Gastroesophageal sphincter (tissue), 4 donors: ENCODE results near the gene RNPS1. TPM values are rescaled to one million over a fixed set of nuclear protein-coding genes. Genes with fewer than 3 reads are reported as not detected.

Source experiments
- ATAC-seq: fragments of 150-250 bp; one replicate; pipeline ENCODE4 v1.9.1; 2016; ENCODE audit warnings: mild to moderate bottlenecking, moderate library complexity
- H3K27ac ChIP-seq, 4 donors: fragments of 200-600 bp; sonication (generic) in 3 of 4; 1 replicate in 3 of 4; 2 replicates in 1 of 4; pipeline ENCODE4 v1.5.1; 2016 to 2019
- H3K27me3 ChIP-seq: fragments of 200-600 bp; sonication (generic); one replicate; pipeline ENCODE4 v1.5.1; 2019
- H3K36me3 ChIP-seq, 2 donors: fragments of 200-600 bp; sonication (generic); one replicate each; pipeline ENCODE4 v1.5.1; 2019; ENCODE audit warnings: control low read depth in 1 of 2
- H3K4me1 ChIP-seq, 3 donors: fragments of 200-600 bp; sonication (generic); 1 replicate in 2 of 3; 2 replicates in 1 of 3; pipeline ENCODE4 v1.5.1; 2016 to 2019; ENCODE audit warnings: control low read depth in 2 of 3
- H3K4me3 ChIP-seq, 2 donors: fragments of 200-600 bp; sonication (generic); one replicate each; pipeline ENCODE4 v1.5.1; 2019; ENCODE audit warnings: mild to moderate bottlenecking in 1 of 2, moderate library complexity in 1 of 2
- H3K9me3 ChIP-seq, 3 donors: fragments of 200-600 bp; sonication (generic); one replicate each; pipeline ENCODE4 v1.5.1; 2017 to 2019; ENCODE audit warnings: control low read depth in 2 of 3
- CTCF ChIP-seq, 4 experiments: fragments of 200-600 bp in 2 of 4; fragments of 450-650 bp in 2 of 4; sonication (generic) in 1 of 4; IDR thresholded peaks; one replicate each; pipeline ENCODE4 v1.5.1; 2017 to 2019; ENCODE audit warnings: antibody characterized with exemption in 4 of 4, mild to moderate bottlenecking in 2 of 4, moderate library complexity in 2 of 4
- EP300 ChIP-seq: sonication (generic); formaldehyde crosslinking; IDR thresholded peaks from one replicate; pipeline ENCODE4 v1.6.1; 2017; ENCODE audit warnings: antibody characterized with exemption, mild to moderate bottlenecking
- POLR2A ChIP-seq, 2 donors: fragments of 450-650 bp; IDR thresholded peaks; one replicate each; pipeline ENCODE4 v1.6.1; 2017; ENCODE audit warnings: antibody characterized with exemption in 2 of 2, mild to moderate bottlenecking in 2 of 2, moderate library complexity in 1 of 2
- POLR2AphosphoS5 ChIP-seq: sonication (generic); formaldehyde crosslinking; IDR thresholded peaks from one replicate; pipeline ENCODE4 v1.6.1; 2017; ENCODE audit warnings: antibody characterized with exemption
- WGBS, 2 donors: methylation state at CpG; one replicate each; pipeline ENCODE4 v1.1.5; 2018; ENCODE audit warnings: low coverage in 1 of 2; 5-methylcytosine and 5-hydroxymethylcytosine counted together
- total RNA-seq, 4 donors: library from RNA; depleted of rRNA; stranded (reverse); fragments of >200 nt; gene quantifications; one replicate each; pipeline ENCODE4 v1.1.0, GENCODE V29; 2016

The RNPS1 gene
- total RNA-seq, 4 donors from 2014 or later: 117 to 171 (median 128) TPM

GRCh38 chr16:2299121-2299914 lies 31.4 kb upstream of the RNPS1 start:
- no peaks in the 10 kb centered on the region for H3K27me3 ChIP-seq
- ATAC-seq: no peak
- no peak overlapping the region for H3K27ac ChIP-seq
- no peaks in the 10 kb centered on the region for H3K4me1 ChIP-seq
- peaks cover 0 to 94% of the 10 kb centered on the region in 2 donors for H3K36me3 ChIP-seq
- H3K4me3 ChIP-seq: no peak overlapping the region
- WGBS, 2 donors: no CpG with 5 or more reads among the region's 31 CpGs
- TF ChIP-seq POLR2A (IDR thresholded peaks at IDR 0.05): no peak
- no peaks in the 10 kb centered on the region for H3K9me3 ChIP-seq

GRCh38 chr16:2298621-2299020 lies 30.7 kb upstream of the RNPS1 start:
- Histone ChIP-seq H3K36me3 (peaks cover 0 to 94% of the 10 kb centered on the region in 2 donors), H3K4me3 (no peak overlapping the region), H3K9me3 (no peaks in the 10 kb centered on the region), H3K27ac (no peak overlapping the region), H3K27me3 (no peaks in the 10 kb centered on the region), H3K4me1 (no peaks in the 10 kb centered on the region)
- WGBS, 2 donors: no CpG with 5 or more reads among the region's 9 CpGs
- no peak for ATAC-seq
- TF ChIP-seq POLR2A (IDR thresholded peaks at IDR 0.05): no peak
- TF ChIP-seq CTCF (IDR thresholded peaks at IDR 0.05): no peak
- TF ChIP-seq POLR2AphosphoS5: no peak
- TF ChIP-seq EP300: no peak

- no peaks in the 10 kb centered on the region for H3K4me1 ChIP-seq
- no peak for ATAC-seq
- no peak overlapping the region for H3K4me3 ChIP-seq
- no CpG with 5 or more reads among the region's 22 CpGs for WGBS, 2 donors
- no peaks in the 10 kb centered on the region for H3K9me3 ChIP-seq
- peaks cover 0 to 91% of the 10 kb centered on the region in 2 donors for H3K36me3 ChIP-seq
- TF ChIP-seq POLR2A (IDR thresholded peaks at IDR 0.05) (no peak), EP300 (no peak)
- no peaks in the 10 kb centered on the region for H3K27me3 ChIP-seq
- no peak overlapping the region for H3K27ac ChIP-seq
These were observed 29.6 kb upstream of the RNPS1 start for GRCh38 chr16:2297506-2297860.

GRCh38 chr16:2296661-2297505 lies 29.0 kb upstream of the RNPS1 start:
- H3K27me3 ChIP-seq: no peaks in the 10 kb centered on the region
- TF ChIP-seq EP300 (no peak), POLR2A (IDR thresholded peaks at IDR 0.05) (no peak), POLR2AphosphoS5 (no peak), CTCF (IDR thresholded peaks at IDR 0.05) (peak in 3 of 4 experiments; percentile 14 to 42 (median 30))
- H3K9me3 ChIP-seq: no peaks in the 10 kb centered on the region
- H3K4me1 ChIP-seq: no peaks in the 10 kb centered on the region
- no peak overlapping the region for H3K27ac ChIP-seq
- H3K36me3 ChIP-seq: peaks cover 0 to 94% of the 10 kb centered on the region in 2 donors
- 93% methylated on average over 3 of the region's 23 CpGs; no CpG with 5 or more reads in 1 of the 2 donors for WGBS, 2 donors
- no peak overlapping the region for H3K4me3 ChIP-seq
- ATAC-seq: no peak

GRCh38 chr16:2295056-2295798 lies 27.3 kb upstream of the RNPS1 start:
- TF ChIP-seq POLR2AphosphoS5: no peak
- no peak for TF ChIP-seq POLR2A (IDR thresholded peaks at IDR 0.05)
- TF ChIP-seq EP300: no peak
- TF ChIP-seq CTCF (IDR thresholded peaks at IDR 0.05): no peak
- H3K27me3 ChIP-seq: no peaks in the 10 kb centered on the region
- no peak overlapping the region for H3K4me3 ChIP-seq
- no peak overlapping the region for H3K27ac ChIP-seq
- H3K9me3 ChIP-seq: no peaks in the 10 kb centered on the region
- no peaks in the 10 kb centered on the region for H3K4me1 ChIP-seq
- H3K36me3 ChIP-seq: peaks cover 0 to 96% of the 10 kb centered on the region in 2 donors
- 79% methylated on average over 5 to 7 of the region's 21 CpGs for WGBS, 2 donors
- no peak for ATAC-seq
